C4-2B (cell line): ENCODE data around the gene NTRK2.

Source experiments
- ZFX ChIP-seq: fragments of 450-650 bp; IDR thresholded peaks from 2 replicates; pipeline ENCODE4 v1.6.1; 2017
- TF ChIP-seq, protein P1 (sequence below): fragments of 450-650 bp; conservative IDR thresholded peaks from 2 replicates; pipeline ENCODE4 v1.5.1; 2017; ENCODE audit warnings: mild to moderate bottlenecking

DNA sequence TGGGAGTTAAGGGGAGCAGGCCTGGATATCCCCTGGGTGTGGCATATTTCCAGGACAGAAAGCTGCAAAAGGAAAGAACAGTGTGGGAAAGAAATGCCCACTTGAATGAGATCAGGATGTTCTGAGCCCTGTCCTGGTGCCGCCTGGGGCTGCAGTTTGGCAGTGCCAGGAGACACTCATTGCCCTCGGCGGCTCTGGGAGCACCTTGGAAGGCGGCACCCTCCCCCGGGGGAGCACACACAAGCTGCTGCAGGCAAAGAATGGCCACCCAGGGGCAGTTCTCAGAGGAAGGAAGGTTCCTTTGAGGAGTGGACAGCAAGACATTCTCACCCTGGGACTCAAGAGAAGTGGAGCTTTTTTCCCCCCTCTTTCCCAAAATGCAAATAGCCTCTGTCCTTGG is 305.3 kb downstream of the NTRK2 start:
- TF ChIP-seq, protein P1, sequence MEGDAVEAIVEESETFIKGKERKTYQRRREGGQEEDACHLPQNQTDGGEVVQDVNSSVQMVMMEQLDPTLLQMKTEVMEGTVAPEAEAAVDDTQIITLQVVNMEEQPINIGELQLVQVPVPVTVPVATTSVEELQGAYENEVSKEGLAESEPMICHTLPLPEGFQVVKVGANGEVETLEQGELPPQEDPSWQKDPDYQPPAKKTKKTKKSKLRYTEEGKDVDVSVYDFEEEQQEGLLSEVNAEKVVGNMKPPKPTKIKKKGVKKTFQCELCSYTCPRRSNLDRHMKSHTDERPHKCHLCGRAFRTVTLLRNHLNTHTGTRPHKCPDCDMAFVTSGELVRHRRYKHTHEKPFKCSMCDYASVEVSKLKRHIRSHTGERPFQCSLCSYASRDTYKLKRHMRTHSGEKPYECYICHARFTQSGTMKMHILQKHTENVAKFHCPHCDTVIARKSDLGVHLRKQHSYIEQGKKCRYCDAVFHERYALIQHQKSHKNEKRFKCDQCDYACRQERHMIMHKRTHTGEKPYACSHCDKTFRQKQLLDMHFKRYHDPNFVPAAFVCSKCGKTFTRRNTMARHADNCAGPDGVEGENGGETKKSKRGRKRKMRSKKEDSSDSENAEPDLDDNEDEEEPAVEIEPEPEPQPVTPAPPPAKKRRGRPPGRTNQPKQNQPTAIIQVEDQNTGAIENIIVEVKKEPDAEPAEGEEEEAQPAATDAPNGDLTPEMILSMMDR = no peak
- no peak for TF ChIP-seq ZFX
